Natural killer cell treated with Interleukin-12 subunit alpha and Interleukin-12 subunit beta and Interleukin-15 and Interleukin-18, amount 100 ng/mL, for 72 hours (primary cell): Measurements from ENCODE around the gene UPF2. TPM values are rescaled to one million over a fixed set of nuclear protein-coding genes. Genes with fewer than 3 reads are reported as not detected.
"Not testable (repeated sequence)": the region's sequence is repeated elsewhere in the genome, so short reads cannot be mapped to it uniquely, and the experiment has no call there.

Source experiments
- ATAC-seq, 2 donors: fragments of 150-1000 bp; cut with Tn5 transposase in 1 of 2; sonication (Bioruptor Pico), chemical (Tn5 transposase) in 1 of 2; 2 replicates each; pipeline ENCODE4 v1.10.0; 2021
- DNase-seq: peaks from one replicate; pipeline ENCODE4 v3.0.0; 2022; ENCODE audit warnings: low spot score
- H3K27ac Mint-ChIP-seq, 2 donors: 1 replicate in 1 of 2; 2 replicates in 1 of 2; pipeline ENCODE4 v1.8.0; 2022; ENCODE audit warnings: mixed read lengths in 2 of 2, mild to moderate bottlenecking in 1 of 2, moderate library complexity in 1 of 2
- H3K27me3 Mint-ChIP-seq, 2 donors: 1 replicate in 1 of 2; 2 replicates in 1 of 2; pipeline ENCODE4 v1.8.0; 2022; ENCODE audit warnings: mixed read lengths in 2 of 2
- H3K36me3 Mint-ChIP-seq: one replicate; pipeline ENCODE4 v1.8.0; 2022; ENCODE audit warnings: mixed read lengths
- H3K4me1 Mint-ChIP-seq, 2 donors: 1 replicate in 1 of 2; 2 replicates in 1 of 2; pipeline ENCODE4 v1.8.0; 2022; ENCODE audit warnings: low read depth in 2 of 2, mixed read lengths in 2 of 2, mild to moderate bottlenecking in 1 of 2
- H3K4me3 Mint-ChIP-seq: one replicate; pipeline ENCODE4 v1.8.0; 2022; ENCODE audit warnings: mixed read lengths
- H3K9me3 Mint-ChIP-seq: 2 replicates; pipeline ENCODE4 v1.8.0; 2022; ENCODE audit warnings: mixed read lengths
- total RNA-seq, 2 donors: library from RNA; stranded (reverse); gene quantifications; one replicate each; pipeline ENCODE4 v1.2.3, GENCODE V29; 2022

The UPF2 gene
- total RNA-seq, 2 donors from 2014 or later, result 39.6 to 55.1 TPM

DNA sequence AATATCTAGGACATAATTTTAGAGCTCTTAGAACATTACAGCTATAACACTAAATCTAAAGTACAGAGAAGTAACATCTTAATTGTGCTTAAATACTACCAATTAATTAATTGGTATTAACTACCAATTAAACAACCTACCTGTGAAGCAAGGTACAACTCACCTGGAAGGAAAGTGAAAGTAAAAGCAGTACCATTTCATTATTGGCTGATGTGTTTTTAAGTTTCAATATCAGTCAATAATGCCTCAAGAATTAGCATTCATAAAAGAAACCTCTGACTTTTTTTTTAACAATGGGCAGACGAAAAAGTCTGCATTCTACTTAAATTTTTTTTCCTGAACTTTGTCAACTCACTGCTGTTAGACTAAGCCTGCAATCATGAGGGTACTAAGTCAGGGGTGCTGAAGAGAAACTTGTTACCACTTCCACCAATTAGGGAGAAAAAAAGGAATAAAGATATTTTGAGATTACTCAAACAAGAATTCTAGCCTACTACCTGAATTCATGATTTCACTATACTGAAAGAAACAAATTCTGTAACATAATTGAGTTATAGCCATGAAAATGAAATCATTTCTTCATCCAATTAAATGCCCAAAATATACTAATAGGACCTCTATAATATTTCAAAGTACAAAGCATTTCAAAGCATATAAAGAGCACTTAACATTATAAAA lies 19.9 kb downstream of the UPF2 start:
- Mint-ChIP-seq H3K9me3 (no peaks in the 10 kb centered on the region), H3K27me3 (no peaks in the 10 kb centered on the region), H3K4me1 (peaks cover 15 to 18% of the 10 kb centered on the region in 2 donors), H3K27ac (peak overlapping the region; percentile 50 to 72), H3K36me3 (peaks cover 6% of the 10 kb centered on the region), H3K4me3 (peak overlapping the region; percentile 6)
- ATAC-seq (no peak), DNase-seq (no peak)

DNA sequence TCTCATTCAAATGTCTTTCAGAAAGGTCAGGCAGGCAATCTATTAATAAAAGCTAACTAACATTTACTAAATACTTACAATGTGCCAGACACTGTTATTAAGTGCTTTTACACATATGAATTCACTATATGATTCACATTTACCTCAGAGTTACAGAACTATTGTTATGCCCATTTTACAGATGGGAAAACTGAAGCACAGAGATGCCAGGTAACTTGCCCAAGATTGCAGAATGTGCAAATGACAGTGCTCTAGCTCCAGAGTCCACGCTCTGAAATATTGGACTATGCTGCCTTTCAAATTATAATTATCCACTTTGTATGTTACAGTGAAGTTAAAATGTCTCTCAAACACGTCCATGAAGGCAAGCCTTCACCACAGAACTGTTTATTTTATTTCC lies 22.0 kb downstream of the UPF2 start:
- Mint-ChIP-seq H3K36me3 (no peaks in the 10 kb centered on the region), H3K9me3 (no peaks in the 10 kb centered on the region), H3K27ac (peak overlapping the region in 1 of 2 donors; percentile 36), H3K27me3 (no peaks in the 10 kb centered on the region), H3K4me3 (no peak overlapping the region), H3K4me1 (peaks cover 8 to 13% of the 10 kb centered on the region in 2 donors)
- no peak for DNase-seq
- no peak for ATAC-seq

DNA sequence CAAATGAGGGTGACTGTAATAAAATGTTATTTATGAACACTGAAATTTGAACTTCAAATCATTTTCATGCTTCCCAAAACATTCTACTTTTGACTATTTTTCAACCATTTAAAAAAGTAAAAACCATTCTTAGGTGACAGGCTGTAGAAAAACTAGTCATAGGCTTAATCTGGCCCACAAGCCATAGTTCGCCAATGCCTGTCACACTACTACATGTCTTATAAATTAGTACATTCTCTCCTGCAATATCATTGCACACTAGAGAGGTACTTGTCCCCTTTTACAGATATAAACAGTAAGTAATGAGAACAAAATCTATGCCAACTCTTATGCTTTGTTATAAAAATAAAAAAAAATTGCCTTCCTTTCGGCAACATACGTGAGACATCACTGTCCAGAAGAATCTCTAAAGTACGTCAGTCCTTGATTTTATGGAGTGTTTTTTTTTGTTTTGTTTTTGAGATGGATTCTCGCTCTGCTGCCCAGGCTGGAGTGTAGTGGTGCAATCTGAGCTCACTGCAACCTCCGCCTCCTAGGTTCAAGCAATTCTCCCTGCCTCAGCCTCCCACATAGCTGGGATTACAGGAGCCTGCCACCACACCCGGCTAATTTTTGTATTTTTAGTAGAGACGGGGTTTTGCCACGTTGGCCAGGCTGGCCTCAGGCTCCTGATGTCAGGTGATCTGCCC lies 23.2 kb downstream of the UPF2 start:
- Mint-ChIP-seq H3K36me3 (no peaks in the 10 kb centered on the region), H3K9me3 (no peaks in the 10 kb centered on the region)

DNA sequence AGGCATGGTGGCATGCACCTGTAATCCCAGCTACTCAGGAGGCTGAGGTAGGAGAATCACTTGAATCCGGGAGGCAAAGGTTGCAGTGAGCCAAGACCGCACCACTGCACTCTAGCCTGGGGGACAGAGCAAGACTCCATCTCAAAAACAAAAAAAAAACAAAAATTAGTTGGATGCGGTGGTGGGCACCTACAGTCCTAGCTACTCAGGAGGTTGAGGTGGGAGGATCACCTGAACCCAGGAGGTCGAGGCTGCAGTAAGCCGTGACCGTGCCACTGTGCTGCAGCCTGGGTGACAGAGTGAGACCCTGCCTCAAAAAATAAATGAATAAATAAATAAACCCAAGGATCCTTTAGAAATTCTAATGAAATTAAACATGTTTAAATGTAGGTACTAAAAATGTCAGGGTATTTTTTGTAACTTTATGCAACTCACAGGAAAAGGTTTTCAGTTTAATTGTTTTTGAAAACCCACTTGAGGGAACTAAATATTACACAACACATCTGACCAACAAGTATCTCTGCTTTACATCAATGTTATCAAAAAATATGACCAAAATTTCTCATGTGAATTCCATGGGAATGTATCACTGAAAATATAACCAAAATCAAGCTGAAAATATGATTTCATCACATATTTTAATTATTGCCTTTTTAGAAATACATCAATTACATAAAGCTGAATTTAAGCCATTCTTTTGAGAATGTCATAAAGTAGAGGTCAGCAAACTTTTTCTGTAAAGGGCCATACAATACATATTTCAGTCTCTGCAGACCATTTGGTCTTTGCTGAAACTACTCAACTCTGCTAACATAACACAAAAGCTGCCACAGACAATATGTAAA lies 23.9 kb downstream of the UPF2 start:
- Mint-ChIP-seq H3K9me3 (no peaks in the 10 kb centered on the region), H3K4me1 (peaks cover 12 to 13% of the 10 kb centered on the region in 2 donors), H3K27ac (no peak overlapping the region), H3K27me3 (no peaks in the 10 kb centered on the region), H3K4me3 (no peak overlapping the region), H3K36me3 (no peaks in the 10 kb centered on the region)
- no peak for ATAC-seq
- DNase-seq, result no peak

More for the DNA sequence above, 23.2 kb downstream of the UPF2 start:
- ATAC-seq (no peak), DNase-seq (no peak)
- Mint-ChIP-seq H3K27me3 (no peaks in the 10 kb centered on the region), H3K4me1 (peaks cover 12 to 13% of the 10 kb centered on the region in 2 donors), H3K27ac (no peak overlapping the region), H3K4me3 (no peak overlapping the region)

DNA sequence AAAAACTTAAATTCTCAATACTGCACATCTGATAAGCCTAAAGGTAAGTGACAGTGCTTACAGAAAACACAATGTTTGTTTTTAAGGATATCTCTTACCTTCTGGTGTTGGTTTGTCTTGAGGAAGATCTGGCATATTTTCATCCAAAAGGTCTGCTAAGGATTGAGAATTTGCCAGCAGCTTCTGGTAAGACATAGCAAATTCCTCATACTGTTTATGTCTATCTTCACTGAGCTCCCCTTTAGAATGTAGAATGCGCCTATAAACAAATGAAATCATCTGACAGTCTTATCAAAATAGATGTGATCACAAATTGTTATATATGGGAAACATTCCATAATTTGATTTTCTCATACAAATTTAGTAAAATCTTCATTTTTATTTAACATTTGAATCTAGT lies 28.7 kb downstream of the UPF2 start:
- Mint-ChIP-seq H3K27ac (no peak overlapping the region), H3K27me3 (no peaks in the 10 kb centered on the region), H3K9me3 (peaks cover 5% of the 10 kb centered on the region), H3K36me3 (peaks cover 18% of the 10 kb centered on the region), H3K4me3 (no peak overlapping the region), H3K4me1 (peaks cover 4 to 6% of the 10 kb centered on the region in 2 donors)
- ATAC-seq (no peak), DNase-seq (no peak)

DNA sequence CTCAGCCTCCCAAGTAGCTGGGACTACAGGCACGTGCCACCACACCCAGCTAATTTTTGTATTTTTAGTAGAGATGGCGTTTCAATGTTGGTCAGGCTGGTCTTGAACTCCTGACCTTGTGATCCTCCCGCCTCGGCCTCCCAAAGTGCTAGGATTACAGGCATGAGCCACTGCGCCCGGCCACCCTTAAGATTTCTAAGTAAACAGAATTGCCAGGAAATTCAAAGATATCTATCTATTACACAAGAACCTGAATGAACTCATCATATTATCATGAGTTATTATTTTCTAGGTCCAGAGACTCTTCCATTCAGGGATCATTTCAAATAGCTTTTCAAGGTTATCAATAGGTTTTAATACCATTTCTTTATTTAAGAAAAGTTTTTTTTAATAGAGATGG lies 29.2 kb downstream of the UPF2 start:
- not testable (repeated sequence) for DNase-seq, H3K27ac Mint-ChIP-seq, H3K27me3 Mint-ChIP-seq, H3K9me3 Mint-ChIP-seq, H3K4me3 Mint-ChIP-seq, H3K4me1 Mint-ChIP-seq, ATAC-seq
- H3K36me3 Mint-ChIP-seq, result peaks cover 18% of the 10 kb centered on the region

DNA sequence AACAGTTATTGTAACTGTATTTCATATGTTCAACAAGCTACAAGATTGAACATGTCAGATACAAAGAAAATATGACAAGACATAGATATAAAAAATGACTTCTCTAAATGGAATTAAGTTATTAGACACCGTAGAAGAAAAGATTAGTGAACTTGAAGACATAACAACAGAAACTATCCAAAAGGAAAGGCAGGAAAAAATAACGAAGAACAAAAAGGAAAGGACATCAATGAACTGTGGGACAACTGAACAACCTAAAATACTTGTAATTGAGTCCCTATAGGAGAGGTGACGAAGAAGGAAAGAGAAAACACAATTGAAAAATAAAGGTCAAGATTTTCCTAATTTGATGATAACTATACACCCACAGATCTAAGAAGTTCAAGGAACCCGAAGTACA lies 32.3 kb downstream of the UPF2 start:
- H3K4me1 Mint-ChIP-seq, result peaks cover 0 to 4% of the 10 kb centered on the region in 2 donors

DNA sequence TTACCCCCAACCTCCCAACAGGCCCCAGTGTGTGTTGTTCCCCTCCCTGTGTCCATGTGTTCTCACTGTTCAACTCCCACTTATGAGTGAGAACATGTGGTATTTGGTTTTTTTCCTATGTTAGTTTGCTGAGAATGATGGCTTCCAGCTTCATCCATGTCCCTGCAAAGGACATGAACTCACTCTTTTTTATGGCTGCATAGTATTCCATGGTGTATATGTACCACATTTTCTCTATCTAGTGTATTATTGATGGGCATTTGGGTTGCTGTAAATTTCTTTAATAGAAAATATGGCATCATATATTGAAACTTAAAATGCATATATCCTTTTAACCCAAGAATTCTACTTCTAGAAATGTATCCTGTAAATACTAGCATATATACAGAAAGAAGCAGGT lies 33.8 kb downstream of the UPF2 start:
- peaks cover 18% of the 10 kb centered on the region for H3K36me3 Mint-ChIP-seq
- not testable (repeated sequence) for H3K4me1 Mint-ChIP-seq, H3K27ac Mint-ChIP-seq, H3K9me3 Mint-ChIP-seq, H3K27me3 Mint-ChIP-seq, ATAC-seq, H3K4me3 Mint-ChIP-seq, DNase-seq

More for the DNA sequence above, 32.3 kb downstream of the UPF2 start:
- Mint-ChIP-seq H3K4me3 (no peak overlapping the region), H3K9me3 (peaks cover 5% of the 10 kb centered on the region), H3K27ac (no peak overlapping the region), H3K36me3 (peaks cover 18% of the 10 kb centered on the region), H3K27me3 (no peaks in the 10 kb centered on the region)
- DNase-seq, result no peak
- no peak for ATAC-seq

DNA sequence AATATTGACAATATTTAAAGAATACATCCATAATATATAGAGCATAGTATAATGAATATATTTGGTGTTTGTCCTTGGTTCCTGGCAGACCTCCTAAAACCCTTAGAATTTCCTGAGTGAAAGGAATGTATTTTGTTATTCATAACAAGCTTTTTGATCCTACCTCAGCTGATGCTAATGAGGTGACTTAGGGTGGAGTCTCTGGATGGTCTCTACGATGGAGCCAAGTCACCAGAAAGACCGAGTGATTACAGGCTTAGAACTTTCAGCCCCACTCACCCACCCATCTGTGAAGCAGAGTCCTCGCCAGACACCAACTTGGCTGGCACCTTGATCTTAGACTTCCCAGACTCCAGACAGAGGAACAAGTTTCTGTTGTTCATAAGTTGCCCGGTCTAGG lies 35.9 kb downstream of the UPF2 start:
- H3K9me3 Mint-ChIP-seq, result peaks cover 5% of the 10 kb centered on the region
- peaks cover 31% of the 10 kb centered on the region for H3K36me3 Mint-ChIP-seq
- no peak for DNase-seq
- no peak overlapping the region for H3K27ac Mint-ChIP-seq
- no peaks in the 10 kb centered on the region for H3K27me3 Mint-ChIP-seq
- H3K4me1 Mint-ChIP-seq, result peaks cover 0 to 4% of the 10 kb centered on the region in 2 donors
- no peak for ATAC-seq
- no peak overlapping the region for H3K4me3 Mint-ChIP-seq

DNA sequence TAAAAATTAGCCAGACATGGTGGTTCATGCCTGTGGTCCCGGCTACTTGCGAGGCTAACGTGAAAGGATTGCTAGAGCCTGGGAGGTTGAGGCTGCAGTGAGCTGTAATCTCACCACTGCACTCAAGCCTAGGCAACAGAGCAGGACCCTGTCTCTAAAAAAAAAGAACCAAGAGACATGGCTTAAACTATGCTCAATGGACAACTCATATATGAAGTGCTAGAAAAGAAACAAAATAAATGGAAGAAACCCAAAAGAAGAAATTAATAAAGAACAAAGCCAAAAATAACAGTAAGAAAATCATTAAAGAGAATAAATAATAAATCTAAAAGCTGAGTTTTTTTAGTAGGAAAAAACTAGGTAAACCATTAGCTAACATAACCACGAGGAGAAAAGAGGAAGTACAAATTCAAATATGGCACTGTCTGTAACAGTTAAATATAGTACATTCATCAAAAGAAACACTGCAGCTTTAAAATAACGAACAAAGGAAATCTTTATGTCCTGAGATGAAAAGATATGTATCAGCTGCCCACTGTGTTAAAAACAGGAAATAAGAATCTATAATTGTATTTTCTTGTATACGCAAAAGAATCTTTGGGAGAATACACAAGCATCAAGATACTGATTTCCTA lies 48.7 kb downstream of the UPF2 start:
- Mint-ChIP-seq H3K27me3 (no peaks in the 10 kb centered on the region), H3K4me1 (peaks cover 0 to 8% of the 10 kb centered on the region in 2 donors), H3K9me3 (no peaks in the 10 kb centered on the region), H3K27ac (peak overlapping the region in 1 of 2 donors; percentile 46), H3K4me3 (no peak overlapping the region), H3K36me3 (peaks cover 13% of the 10 kb centered on the region)
- ATAC-seq (no peak), DNase-seq (no peak)

DNA sequence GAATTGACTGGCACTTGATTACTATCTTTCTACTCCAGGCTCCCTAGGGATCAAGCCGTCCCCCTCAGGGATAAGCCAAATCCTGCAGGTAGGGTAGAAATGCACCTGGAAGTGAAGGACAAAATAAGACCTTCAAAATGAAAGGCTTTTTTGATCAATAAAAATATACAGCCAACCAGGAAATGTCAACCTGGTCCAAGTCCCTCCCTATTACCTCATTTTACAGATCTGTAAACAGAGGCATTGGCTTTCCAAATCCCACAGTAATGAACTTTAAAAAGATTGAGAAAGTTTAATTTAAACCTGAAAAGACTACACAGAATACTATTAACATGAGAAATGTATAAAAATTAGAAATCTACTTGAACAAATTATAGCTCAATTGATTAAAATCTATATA lies 53.7 kb downstream of the UPF2 start:
- no peak for DNase-seq
- H3K4me1 Mint-ChIP-seq, result peaks cover 5 to 11% of the 10 kb centered on the region in 2 donors
- H3K27ac Mint-ChIP-seq, result no peak overlapping the region
- no peak for ATAC-seq
- peaks cover 6% of the 10 kb centered on the region for H3K36me3 Mint-ChIP-seq
- no peaks in the 10 kb centered on the region for H3K27me3 Mint-ChIP-seq
- H3K9me3 Mint-ChIP-seq, result no peaks in the 10 kb centered on the region
- no peak overlapping the region for H3K4me3 Mint-ChIP-seq

DNA sequence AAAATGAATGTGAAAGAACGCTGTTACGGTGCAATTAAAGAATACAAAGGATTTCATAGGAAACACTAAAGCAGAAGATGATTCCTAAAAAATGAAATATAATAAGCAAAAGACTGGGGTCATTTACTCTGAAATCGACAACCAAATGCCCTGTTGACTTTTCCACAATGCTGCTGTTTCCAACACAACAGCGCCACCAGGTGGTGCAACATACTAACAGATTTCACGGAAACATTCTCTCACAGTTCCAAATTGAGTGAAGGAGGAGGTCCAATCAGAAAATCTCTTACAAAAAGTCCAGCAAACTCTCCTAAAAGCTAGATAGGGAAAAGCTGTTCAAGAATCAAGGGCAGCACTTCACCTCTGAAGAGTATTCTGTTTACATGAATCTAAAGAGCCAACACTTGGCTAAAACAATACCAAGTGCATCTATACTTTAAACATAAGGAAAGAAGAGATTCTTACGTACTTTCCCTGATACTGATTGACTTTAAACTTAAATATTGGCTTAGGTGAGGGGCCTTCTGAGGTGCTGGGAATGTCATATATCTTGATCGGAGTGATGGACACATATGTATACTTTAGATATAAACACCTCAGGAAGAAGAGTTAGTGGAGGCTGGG lies 55.9 kb downstream of the UPF2 start:
- Mint-ChIP-seq H3K9me3 (no peaks in the 10 kb centered on the region), H3K4me3 (no peak overlapping the region), H3K27ac (peak overlapping the region in 1 of 2 donors; percentile 18), H3K4me1 (peaks cover 5 to 8% of the 10 kb centered on the region in 2 donors), H3K27me3 (no peaks in the 10 kb centered on the region), H3K36me3 (peaks cover 5% of the 10 kb centered on the region)
- ATAC-seq (peak in 1 of 2 donors; percentile 61), DNase-seq (peak; percentile 68)

DNA sequence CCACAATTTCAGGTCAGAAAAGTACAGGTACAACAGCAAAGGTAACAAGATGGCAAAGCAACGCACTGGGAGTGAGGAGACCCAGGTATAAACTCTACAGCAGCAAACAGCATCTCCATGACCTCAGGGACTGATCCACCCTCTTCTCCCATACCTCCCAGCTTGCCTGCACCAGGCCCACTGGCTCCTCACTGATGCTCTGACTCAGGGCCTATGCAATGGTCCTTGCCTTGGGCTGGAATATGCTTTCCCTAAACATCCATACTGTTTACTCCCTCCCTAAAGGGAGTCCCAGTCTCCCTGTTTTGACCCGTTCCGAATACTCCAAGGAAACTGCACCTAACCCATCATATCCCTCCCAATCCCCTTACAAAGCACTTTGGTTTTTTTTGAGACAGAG lies 60.4 kb downstream of the UPF2 start:
- DNase-seq (no peak), ATAC-seq (no peak)
- Mint-ChIP-seq H3K9me3 (no peaks in the 10 kb centered on the region), H3K27ac (no peak overlapping the region), H3K27me3 (no peaks in the 10 kb centered on the region), H3K4me1 (peaks cover 5 to 8% of the 10 kb centered on the region in 2 donors), H3K36me3 (peaks cover 5% of the 10 kb centered on the region), H3K4me3 (no peak overlapping the region)
